ENCODE measurements around the gene COL8A1. TPM values are rescaled to one million over a fixed set of nuclear protein-coding genes. Genes with fewer than 3 reads are reported as not detected.

COL8A1 gene
- total and polyA plus RNA-seq, 10 of the 15 experiments (the other 5 are each of a cell fraction or from before 2014, with no cell fraction given): 0.04 to 0.73 (median 0.10) TPM; not detected in 5

DNA sequence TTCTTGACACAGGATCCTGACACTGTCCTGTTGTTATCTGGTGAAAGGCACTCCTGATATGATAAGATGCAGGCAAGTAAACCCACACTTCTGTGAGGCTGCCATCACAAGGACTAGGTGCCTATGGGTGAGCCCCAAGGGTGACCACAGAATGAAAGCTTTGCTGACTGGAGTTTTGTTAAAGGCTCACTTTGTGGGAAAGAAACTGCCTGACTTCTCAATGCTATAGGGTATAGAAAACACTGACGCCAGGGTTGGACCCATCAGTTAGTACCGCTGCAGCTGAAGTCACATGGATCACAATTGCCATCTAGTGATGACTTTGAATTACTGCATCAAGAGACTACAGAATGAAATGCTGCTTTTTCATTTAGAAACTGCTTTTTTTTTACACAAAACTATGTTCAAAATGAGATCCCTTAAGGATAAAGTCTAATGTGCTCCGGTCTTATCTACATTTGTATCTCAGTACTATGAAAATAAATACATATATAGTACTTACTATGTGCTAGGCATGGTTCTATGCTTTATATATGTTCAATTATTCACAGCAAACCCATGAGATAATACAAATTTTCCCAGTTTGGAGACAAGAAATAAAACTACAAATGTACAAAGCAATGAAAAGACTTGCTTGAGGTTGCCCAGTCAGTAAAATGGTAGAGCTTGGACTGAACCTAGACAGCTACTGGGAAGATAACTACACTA lies 115.0 kb downstream of the COL8A1 start (continued):
- TF ChIP-seq, protein P1, sequence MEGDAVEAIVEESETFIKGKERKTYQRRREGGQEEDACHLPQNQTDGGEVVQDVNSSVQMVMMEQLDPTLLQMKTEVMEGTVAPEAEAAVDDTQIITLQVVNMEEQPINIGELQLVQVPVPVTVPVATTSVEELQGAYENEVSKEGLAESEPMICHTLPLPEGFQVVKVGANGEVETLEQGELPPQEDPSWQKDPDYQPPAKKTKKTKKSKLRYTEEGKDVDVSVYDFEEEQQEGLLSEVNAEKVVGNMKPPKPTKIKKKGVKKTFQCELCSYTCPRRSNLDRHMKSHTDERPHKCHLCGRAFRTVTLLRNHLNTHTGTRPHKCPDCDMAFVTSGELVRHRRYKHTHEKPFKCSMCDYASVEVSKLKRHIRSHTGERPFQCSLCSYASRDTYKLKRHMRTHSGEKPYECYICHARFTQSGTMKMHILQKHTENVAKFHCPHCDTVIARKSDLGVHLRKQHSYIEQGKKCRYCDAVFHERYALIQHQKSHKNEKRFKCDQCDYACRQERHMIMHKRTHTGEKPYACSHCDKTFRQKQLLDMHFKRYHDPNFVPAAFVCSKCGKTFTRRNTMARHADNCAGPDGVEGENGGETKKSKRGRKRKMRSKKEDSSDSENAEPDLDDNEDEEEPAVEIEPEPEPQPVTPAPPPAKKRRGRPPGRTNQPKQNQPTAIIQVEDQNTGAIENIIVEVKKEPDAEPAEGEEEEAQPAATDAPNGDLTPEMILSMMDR (IDR thresholded peaks at IDR 0.05 in 2 of 3, conservative IDR thresholded peaks at IDR 0.05 in 1 of 3; ENCODE audit: control insufficient read depth in 2 of 3, extremely low read depth in 1 of 3, insufficient read depth in 1 of 3, low read depth in 3 of 3, low read length in 3 of 3): peak; percentile 65 to 80 (median 71); a peak in 5 of 6 replicates

DNA sequence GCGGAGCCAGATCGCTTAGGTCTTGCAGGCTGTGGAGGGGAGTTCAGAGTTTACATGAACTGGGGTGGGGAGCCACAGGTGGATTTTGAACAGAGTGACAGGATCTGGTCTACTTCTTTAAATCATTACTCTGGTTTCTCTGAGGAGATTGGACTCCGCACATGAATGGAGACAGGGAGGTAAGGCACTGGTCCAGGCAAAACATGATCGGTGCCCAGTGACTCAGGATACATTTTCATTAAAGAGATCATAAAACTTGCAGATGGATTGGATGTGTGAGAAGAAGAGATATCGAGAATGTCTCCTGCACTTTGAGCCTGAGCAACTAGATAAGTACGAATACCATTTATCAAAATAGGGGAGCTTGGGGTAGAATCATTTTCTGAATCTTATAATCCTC lies 117.4 kb downstream of the COL8A1 start:
- BruUV-seq (replicated peaks): no TSS peak
- Histone ChIP-seq H3K4me1 (ENCODE audit: control insufficient read depth, insufficient read depth, low read length) (no peaks in the 10 kb centered on the region), H3K36me3 (ENCODE audit: control insufficient read depth in 2 of 2, insufficient read depth in 2 of 2, low read length in 1 of 2) (no peaks in the 10 kb centered on the region), H3K27me3 (replicated peaks in 1 of 2; ENCODE audit: control insufficient read depth in 2 of 2, insufficient read depth in 2 of 2, low read length in 1 of 2) (no peaks in the 10 kb centered on the region; a peak in 1 of 4 replicates), H3K27ac (ENCODE audit: control insufficient read depth, insufficient read depth) (no peak overlapping the region), H3K9ac (ENCODE audit: control insufficient read depth, insufficient read depth, low read length) (no peak overlapping the region), H3K9me3 (replicated peaks; ENCODE audit: control insufficient read depth, insufficient read depth, low read length) (no peaks in the 10 kb centered on the region), H2AFZ (ENCODE audit: control insufficient read depth, low read depth, low read length) (no peak overlapping the region), H3K4me2 (ENCODE audit: control insufficient read depth, insufficient read depth) (no peak overlapping the region), H3K4me3 (no peak overlapping the region), H3K79me2 (ENCODE audit: control insufficient read depth, insufficient read depth, low read length) (no peaks in the 10 kb centered on the region), H4K20me1 (ENCODE audit: control insufficient read depth, insufficient read depth) (no peaks in the 10 kb centered on the region)
- FAIRE-seq (no peak), ATAC-seq (no peak), DNase-seq (ENCODE audit: low read depth, low spot score) (no peak)
- in situ Hi-C loops (cut with MboI): loop anchor here (10.0 to 25.0 kb wide), 2 partner anchors 731 to 1144 kb away; no protein-coding TSS in a partner anchor
- no peak for TF ChIP-seq CEBPZ (IDR thresholded peaks at IDR 0.05; ENCODE audit: low read depth, low read length)
- no peak for TF ChIP-seq RFX5 (IDR thresholded peaks at IDR 0.05; ENCODE audit: low read depth, low read length)
- no peak for TF ChIP-seq WRNIP1 (IDR thresholded peaks at IDR 0.05; ENCODE audit: borderline replicate concordance, low read depth, low read length)
- TF ChIP-seq BCLAF1 (IDR thresholded peaks at IDR 0.05): no peak
- no peak for TF ChIP-seq MYB (IDR thresholded peaks at IDR 0.05; ENCODE audit: borderline replicate concordance, low read depth, low read length)
- intact Hi-C loops (cut with micrococcal nuclease; ENCODE audit: unreplicated experiment): loop anchor here (10.0 kb wide), 1 partner anchor 641 kb away; no protein-coding TSS in a partner anchor
- ChIA-PET SMC1A (ENCODE audit: uncharacterized antibody, unreplicated experiment) (no interaction called here), POLR2A (no interaction called here), RAD21 (ENCODE audit: unreplicated experiment) (no interaction called here), CTCF (interaction anchor here (0.6 to 1.4 kb wide), 3 partner anchors 27 to 590 kb away, joined by 3 read pairs; no protein-coding TSS in a partner anchor)
- 63% methylated on average over 6 of the region's 6 CpGs for WGBS (ENCODE audit: insufficient coverage, insufficient replicate concordance, low lambda C conversion rate, missing lambda C conversion rate)

Measured in GM12878 (cell line).